Thyroid gland (tissue), 4 donors: ENCODE measurements around the gene PMM2. TPM values are rescaled to one million over a fixed set of nuclear protein-coding genes. Genes with fewer than 3 reads are reported as not detected.

Experiments
- DNase-seq, 2 donors: peaks; one replicate each; pipeline ENCODE4 v3.0.0-alpha.2; 2019
- H3K27ac ChIP-seq, 3 donors: fragments of 200-600 bp; sonication (generic); 1 replicate in 2 of 3; 2 replicates in 1 of 3; pipeline ENCODE4 v1.5.1; 2016 to 2019; ENCODE audit warnings: mild to moderate bottlenecking in 1 of 3, moderate library complexity in 1 of 3
- H3K27me3 ChIP-seq: fragments of 200-600 bp; sonication (generic); one replicate; pipeline ENCODE4 v1.5.1; 2019
- H3K36me3 ChIP-seq, 2 donors: fragments of 200-600 bp; sonication (generic); one replicate each; pipeline ENCODE4 v1.5.1; 2016 to 2019
- H3K4me1 ChIP-seq, 2 donors: fragments of 200-600 bp; sonication (generic); one replicate each; pipeline ENCODE4 v1.5.1; 2017 to 2019
- H3K4me3 ChIP-seq, 3 donors: fragments of 200-600 bp; sonication (generic); replicated peaks in 1 of 3; 1 replicate in 2 of 3; 2 replicates in 1 of 3; pipeline ENCODE4 v1.5.1; 2016; ENCODE audit warnings: mild to moderate bottlenecking in 1 of 3
- H3K9me3 ChIP-seq: fragments of 200-600 bp; sonication (generic); one replicate; pipeline ENCODE4 v1.5.1; 2017
- CTCF ChIP-seq, 6 experiments: fragments of 200-600 bp in 3 of 6; fragments of 450-650 bp in 3 of 6; sonication (generic) in 3 of 6; IDR thresholded peaks; one replicate each; pipeline ENCODE4 v1.5.1; 2016 to 2019; ENCODE audit warnings: antibody characterized with exemption in 6 of 6, mild to moderate bottlenecking in 2 of 6, inconsistent platforms in 1 of 6, moderate library complexity in 1 of 6
- POLR2A ChIP-seq, 2 donors: fragments of 450-650 bp; IDR thresholded peaks; one replicate each; pipeline ENCODE4 v1.6.1; 2017; ENCODE audit warnings: antibody characterized with exemption in 2 of 2, mild to moderate bottlenecking in 2 of 2, moderate library complexity in 1 of 2
- WGBS, 2 donors: methylation state at CpG; one replicate each; pipeline ENCODE4 v1.1.5; 2017; 5-methylcytosine and 5-hydroxymethylcytosine counted together
- intact Hi-C: fragments of 100-400 bp; cut with DNase I; formaldehyde crosslinking; loops from one replicate; pipeline ENCODE4 v1.15.1; 2023
- total RNA-seq, 4 donors: library from RNA; depleted of rRNA; stranded (reverse); fragments of >200 nt; gene quantifications; one replicate each; pipeline ENCODE4 v1.2.3, GENCODE V29; 2016

The PMM2 gene
- total RNA-seq, 4 donors from 2014 or later: 26.2 to 49.6 (median 30.8) TPM

- WGBS, 2 donors: 80 to 85% methylated on average over 14 of the region's 14 CpGs
- DNase-seq: no peak
- Histone ChIP-seq H3K27me3 (no peaks in the 10 kb centered on the region), H3K4me3 (no peak overlapping the region), H3K4me1 (peaks cover 29 to 51% of the 10 kb centered on the region in 2 donors), H3K36me3 (peaks cover 0 to 6% of the 10 kb centered on the region in 2 donors), H3K27ac (peak overlapping the region in 2 of 3 donors; percentile 1 to 38), H3K9me3 (no peaks in the 10 kb centered on the region)
- intact Hi-C loops: no loop called here
- TF ChIP-seq POLR2A (IDR thresholded peaks at IDR 0.05): no peak
- no peak for TF ChIP-seq CTCF (IDR thresholded peaks at IDR 0.05)
Measured at GRCh38 chr16:8862309-8863130, 64.9 kb downstream of the PMM2 start.

- no peaks in the 10 kb centered on the region for H3K27me3 ChIP-seq
- WGBS, 2 donors: 70% methylated on average over 16 to 17 of the region's 17 CpGs
- peaks cover 32 to 53% of the 10 kb centered on the region in 2 donors for H3K4me1 ChIP-seq
- intact Hi-C loops: no loop called here
- peak; percentile 59 to 69 for DNase-seq
- no peaks in the 10 kb centered on the region for H3K36me3 ChIP-seq
- no peak for TF ChIP-seq POLR2A (IDR thresholded peaks at IDR 0.05)
- TF ChIP-seq CTCF (IDR thresholded peaks at IDR 0.05): no peak
- peak overlapping the region in 1 of 3 donors; percentile 53 for H3K27ac ChIP-seq
- no peak overlapping the region for H3K4me3 ChIP-seq
- no peaks in the 10 kb centered on the region for H3K9me3 ChIP-seq
Measured at GRCh38 chr16:8863594-8864424, 66.2 kb downstream of the PMM2 start.

GRCh38 chr16:8864480-8865110 lies 67.0 kb downstream of the PMM2 start:
- TF ChIP-seq POLR2A (IDR thresholded peaks at IDR 0.05) (no peak), CTCF (IDR thresholded peaks at IDR 0.05) (no peak)
- H3K27me3 ChIP-seq: no peaks in the 10 kb centered on the region
- no peaks in the 10 kb centered on the region for H3K9me3 ChIP-seq
- DNase-seq: no peak
- H3K4me3 ChIP-seq: no peak overlapping the region
- intact Hi-C loops: no loop called here
- no peaks in the 10 kb centered on the region for H3K36me3 ChIP-seq
- 55 to 68% methylated on average over 10 to 12 of the region's 13 CpGs for WGBS, 2 donors
- peaks cover 36 to 53% of the 10 kb centered on the region in 2 donors for H3K4me1 ChIP-seq
- peak overlapping the region in 2 of 3 donors; percentile 21 to 53 for H3K27ac ChIP-seq

- no peaks in the 10 kb centered on the region for H3K36me3 ChIP-seq
- intact Hi-C loops: no loop called here
- TF ChIP-seq CTCF (IDR thresholded peaks at IDR 0.05): no peak
- TF ChIP-seq POLR2A (IDR thresholded peaks at IDR 0.05): no peak
- H3K9me3 ChIP-seq: no peaks in the 10 kb centered on the region
- H3K27ac ChIP-seq: peak overlapping the region in 2 of 3 donors; percentile 21 to 53
- H3K27me3 ChIP-seq: no peaks in the 10 kb centered on the region
- 90 to 95% methylated on average over 14 of the region's 14 CpGs for WGBS, 2 donors
- no peak for DNase-seq
- H3K4me3 ChIP-seq: no peak overlapping the region
- H3K4me1 ChIP-seq: peaks cover 38 to 53% of the 10 kb centered on the region in 2 donors
Measured at GRCh38 chr16:8865145-8865882, 67.7 kb downstream of the PMM2 start.
